Measurements from ENCODE around the gene HPSE. TPM values are rescaled to one million over a fixed set of nuclear protein-coding genes. Genes with fewer than 3 reads are reported as not detected.

The HPSE gene
- total and polyA plus RNA-seq, 8 donors = under 0.01 to 4.9 (median 1.2) TPM; not detected in 1

DNA sequence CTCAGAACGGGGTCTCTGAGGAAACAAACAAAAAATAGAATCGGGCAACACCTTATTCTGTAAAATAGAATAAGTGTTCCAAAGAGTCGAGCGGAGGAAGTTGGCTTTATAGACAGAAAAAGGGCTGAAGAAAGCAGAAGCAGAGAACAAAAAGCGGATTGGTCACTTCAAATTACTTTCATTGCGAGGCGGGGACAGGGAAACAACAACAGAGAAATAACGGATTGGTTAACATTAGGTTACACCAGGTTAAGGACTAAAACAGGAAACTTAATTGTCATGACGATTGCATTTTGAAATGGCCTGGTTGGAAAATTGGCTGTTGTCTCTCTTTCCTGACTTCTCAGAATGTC is 49.6 kb downstream of the HPSE start:
- H3K9me3 ChIP-seq = no peaks in the 10 kb centered on the region
- TF ChIP-seq POLR2AphosphoS5 (IDR thresholded peaks at IDR 0.05) (no peak), POLR2A (IDR thresholded peaks at IDR 0.05) (no peak), EP300 (IDR thresholded peaks at IDR 0.05) (no peak)
- TF ChIP-seq, protein P1, sequence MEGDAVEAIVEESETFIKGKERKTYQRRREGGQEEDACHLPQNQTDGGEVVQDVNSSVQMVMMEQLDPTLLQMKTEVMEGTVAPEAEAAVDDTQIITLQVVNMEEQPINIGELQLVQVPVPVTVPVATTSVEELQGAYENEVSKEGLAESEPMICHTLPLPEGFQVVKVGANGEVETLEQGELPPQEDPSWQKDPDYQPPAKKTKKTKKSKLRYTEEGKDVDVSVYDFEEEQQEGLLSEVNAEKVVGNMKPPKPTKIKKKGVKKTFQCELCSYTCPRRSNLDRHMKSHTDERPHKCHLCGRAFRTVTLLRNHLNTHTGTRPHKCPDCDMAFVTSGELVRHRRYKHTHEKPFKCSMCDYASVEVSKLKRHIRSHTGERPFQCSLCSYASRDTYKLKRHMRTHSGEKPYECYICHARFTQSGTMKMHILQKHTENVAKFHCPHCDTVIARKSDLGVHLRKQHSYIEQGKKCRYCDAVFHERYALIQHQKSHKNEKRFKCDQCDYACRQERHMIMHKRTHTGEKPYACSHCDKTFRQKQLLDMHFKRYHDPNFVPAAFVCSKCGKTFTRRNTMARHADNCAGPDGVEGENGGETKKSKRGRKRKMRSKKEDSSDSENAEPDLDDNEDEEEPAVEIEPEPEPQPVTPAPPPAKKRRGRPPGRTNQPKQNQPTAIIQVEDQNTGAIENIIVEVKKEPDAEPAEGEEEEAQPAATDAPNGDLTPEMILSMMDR (IDR thresholded peaks at IDR 0.05) = no peak
- 1 to 3% (median 1%) methylated on average over 9 of the region's 9 CpGs for WGBS, 5 donors
- peak overlapping the region; percentile 57 to 84 (median 69) for H3K4me3 ChIP-seq
- DNase-seq = peak in 1 of 2 donors; percentile 72
- H3K36me3 ChIP-seq = no peaks in the 10 kb centered on the region
- H3K27ac ChIP-seq = peak overlapping the region in 4 of 5 donors; percentile 88 to 99 (median 96)
- H3K27me3 ChIP-seq = no peaks in the 10 kb centered on the region
- intact Hi-C loops (cut with DNase I; ENCODE audit: low total_unique reads) = no loop called here
- peaks cover 7 to 35% (median 18%) of the 10 kb centered on the region in 4 donors for H3K4me1 ChIP-seq

DNA sequence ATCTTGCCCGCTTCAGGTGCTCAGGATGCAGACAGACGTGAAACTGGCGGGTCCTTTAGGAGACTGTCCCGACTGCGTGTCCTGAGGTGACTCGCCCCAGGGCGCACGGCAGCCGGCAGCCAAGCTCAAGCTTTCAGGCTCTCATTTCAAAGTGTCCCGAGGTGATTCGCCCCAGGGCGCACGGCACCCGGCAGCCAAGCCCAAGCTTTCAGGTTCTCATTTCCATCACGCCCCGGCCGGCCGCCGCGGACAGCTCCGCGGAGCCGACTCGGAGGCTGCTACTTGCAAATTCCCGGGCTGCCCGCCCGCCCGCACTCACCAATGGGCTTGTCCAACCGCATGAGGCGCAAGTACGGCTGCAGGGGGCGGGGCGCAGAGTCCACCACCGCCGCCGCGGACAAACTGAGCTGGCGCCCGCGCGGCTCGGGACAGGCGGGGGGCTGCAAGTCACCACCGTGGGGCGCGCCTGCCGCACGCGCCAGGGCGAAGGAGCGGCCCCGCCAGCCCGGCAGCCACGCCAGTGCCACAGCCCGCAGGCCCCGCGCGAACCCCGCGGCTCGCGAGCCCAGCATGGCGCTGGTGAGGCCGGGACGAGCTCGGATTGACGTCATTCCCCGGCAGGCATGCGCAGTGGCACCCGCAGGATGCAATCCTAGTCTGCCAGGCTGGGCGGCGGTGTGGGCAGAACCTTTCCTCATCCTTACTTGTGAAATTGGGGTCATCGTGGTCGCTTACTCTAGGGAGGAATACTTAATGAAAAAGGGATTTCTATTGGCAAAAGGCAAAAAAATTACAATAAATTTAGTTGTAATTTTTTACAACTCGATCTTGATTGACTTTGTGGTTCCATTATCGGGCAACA is 50.2 kb downstream of the HPSE start, which contains the start of gene COQ2:
COQ2 (minus strand) TSS at position 606 of the 862 bp plus-strand sequence; CDS start at position 572, 34 bp downstream.
- H3K4me3 ChIP-seq = peak within 1 kb of the TSS; percentile 57 to 84 (median 69)
- H3K9me3 ChIP-seq = no peaks in the 10 kb centered on the region
- H3K27ac ChIP-seq = peak within 1 kb of the TSS; percentile 88 to 99 (median 94)
- no peaks in the 10 kb centered on the region for H3K27me3 ChIP-seq
- H3K36me3 ChIP-seq = no peaks in the 10 kb centered on the region
- peak; percentile 95 to 98 for DNase-seq
- 0 to 1% (median 0%) methylated on average over 48 to 76 of the region's 76 CpGs for WGBS, 5 donors
- TF ChIP-seq POLR2AphosphoS5 (IDR thresholded peaks at IDR 0.05) (peak; percentile 89 to 96 (median 90)), EP300 (IDR thresholded peaks at IDR 0.05) (no peak), POLR2A (IDR thresholded peaks at IDR 0.05) (peak in 1 of 4 donors; percentile 53)
- TF ChIP-seq, protein P1 (IDR thresholded peaks at IDR 0.05) = peak in 2 of 7 experiments; percentile 5 to 63
- peaks cover 7 to 35% (median 18%) of the 10 kb centered on the region in 4 donors for H3K4me1 ChIP-seq
- intact Hi-C loops (cut with DNase I; ENCODE audit: low total_unique reads) = no loop called here

DNA sequence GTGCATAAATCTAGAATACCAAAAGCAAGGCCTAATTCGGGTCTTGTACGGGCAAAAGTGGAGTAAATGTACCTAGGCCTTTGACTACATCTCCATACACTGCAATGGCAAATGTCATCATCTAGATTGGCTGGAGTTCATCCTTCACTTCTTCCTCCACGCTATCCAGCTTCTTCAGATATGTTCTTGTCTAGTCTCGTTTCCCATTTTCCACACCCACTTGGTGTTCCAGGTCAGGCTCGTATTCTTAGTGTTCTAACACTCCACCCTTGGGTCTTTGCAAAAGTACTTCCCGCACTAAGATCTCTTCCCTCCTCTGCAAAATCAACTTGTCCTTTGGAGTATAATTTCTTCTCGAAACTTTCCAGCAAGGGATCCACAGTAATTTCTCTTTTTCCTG is 51.5 kb downstream of the HPSE start:
- intact Hi-C loops (cut with DNase I; ENCODE audit: low total_unique reads) = no loop called here
- DNase-seq = no peak
- H3K4me1 ChIP-seq = peaks cover 7 to 35% (median 18%) of the 10 kb centered on the region in 4 donors
- no peaks in the 10 kb centered on the region for H3K9me3 ChIP-seq
- H3K27me3 ChIP-seq = no peaks in the 10 kb centered on the region
- H3K27ac ChIP-seq = no peak overlapping the region
- TF ChIP-seq EP300 (IDR thresholded peaks at IDR 0.05) = no peak
- no peak for TF ChIP-seq POLR2AphosphoS5 (IDR thresholded peaks at IDR 0.05)
- TF ChIP-seq, protein P1 (IDR thresholded peaks at IDR 0.05) = no peak
- no peak for TF ChIP-seq POLR2A (IDR thresholded peaks at IDR 0.05)
- no peak overlapping the region for H3K4me3 ChIP-seq
- peaks cover 0 to 7% (median 5%) of the 10 kb centered on the region in 4 donors for H3K36me3 ChIP-seq
- 84 to 92% (median 88%) methylated on average over 7 of the region's 7 CpGs for WGBS, 5 donors

DNA sequence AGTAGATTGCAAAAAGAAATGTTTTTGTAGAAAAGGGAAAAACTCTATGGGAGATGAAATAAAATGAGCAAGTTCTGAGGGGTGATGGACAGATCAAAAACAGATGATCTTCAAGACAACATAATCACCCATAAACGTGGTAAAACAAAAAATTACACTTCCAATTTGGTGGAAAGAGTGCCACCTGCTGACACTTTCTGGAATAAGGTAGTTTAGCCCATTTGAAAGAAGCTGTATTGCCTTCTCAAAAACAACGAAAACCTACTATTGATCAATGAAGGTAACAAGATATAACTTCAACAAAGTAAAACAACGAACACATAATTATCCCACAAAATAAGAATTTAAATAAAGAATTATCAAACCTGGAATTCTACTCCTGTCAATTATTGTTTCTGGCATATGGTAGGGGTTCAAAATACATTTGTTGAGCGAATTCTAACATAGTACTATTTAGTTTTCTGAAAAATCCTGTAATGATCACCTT is 52.6 kb downstream of the HPSE start:
- Histone ChIP-seq H3K4me1 (peaks cover 7 to 35% (median 18%) of the 10 kb centered on the region in 4 donors), H3K27me3 (no peaks in the 10 kb centered on the region), H3K36me3 (peaks cover 0 to 12% (median 8%) of the 10 kb centered on the region in 4 donors), H3K27ac (no peak overlapping the region), H3K9me3 (no peaks in the 10 kb centered on the region), H3K4me3 (no peak overlapping the region)
- 27 to 34% (median 27%) methylated on average over 4 of the region's 4 CpGs for WGBS, 5 donors
- TF ChIP-seq, protein P1 (IDR thresholded peaks at IDR 0.05) = peak in 5 of 7 experiments; percentile 48 to 65 (median 63)
- no peak for TF ChIP-seq POLR2AphosphoS5 (IDR thresholded peaks at IDR 0.05)
- intact Hi-C loops (cut with DNase I; ENCODE audit: low total_unique reads) = no loop called here
- peak; percentile 30 to 80 for DNase-seq

Data from stomach (tissue), 9 donors.